ENCODE data around the gene HNRNPR. TPM values are rescaled to one million over a fixed set of nuclear protein-coding genes. Genes with fewer than 3 reads are reported as not detected.

Gene HNRNPR
- total and polyA plus RNA-seq, 2 donors (not counting 3 experiments of a cell fraction or from before 2014, with no cell fraction given), result 111 to 171 TPM

DNA sequence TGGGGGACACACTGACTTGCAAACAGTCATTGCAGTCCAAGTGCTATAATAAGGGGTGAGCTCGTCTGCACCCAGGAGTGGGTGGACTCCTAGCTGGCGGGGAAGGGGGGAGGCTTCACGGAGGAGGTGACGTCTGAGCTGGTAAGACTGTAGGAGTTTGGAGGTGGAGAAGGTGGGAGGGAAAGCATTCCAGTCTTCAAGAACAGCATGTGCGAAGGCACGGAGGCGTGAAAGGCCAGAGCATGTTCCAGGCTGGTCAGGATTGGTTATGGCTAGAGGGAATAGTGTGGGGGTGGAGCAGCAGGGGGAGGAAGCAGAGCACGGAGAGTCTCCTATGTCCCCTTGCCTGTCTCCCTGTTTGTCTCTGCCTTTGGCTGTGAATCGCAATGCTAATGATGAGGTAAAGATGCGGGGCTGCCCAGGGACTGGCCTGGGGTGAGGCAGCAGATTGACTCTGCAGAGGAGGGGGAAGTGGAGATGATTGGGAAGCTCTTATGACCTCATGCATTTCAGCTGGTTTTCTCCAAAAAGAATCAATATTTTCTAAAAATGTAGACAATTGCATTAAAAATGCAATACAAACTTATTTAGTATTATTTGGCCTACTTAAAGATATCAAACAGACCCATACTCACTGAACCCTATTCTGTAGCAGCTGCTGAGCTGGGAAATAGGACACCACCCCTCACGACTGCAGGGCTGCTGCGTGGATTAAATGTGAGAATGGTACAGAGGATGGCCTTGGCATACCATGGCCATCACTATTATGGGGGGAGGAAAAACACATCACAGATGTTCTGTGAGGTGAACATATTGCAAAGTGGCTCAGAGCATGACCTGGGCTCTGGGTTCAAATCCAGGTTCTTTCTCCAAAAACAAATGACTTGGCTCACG lies 28.1 kb upstream of the HNRNPR start:
- Histone ChIP-seq H3K27ac (ENCODE audit: insufficient read depth, low read depth, low read length) (no peak overlapping the region), H3K36me3 (ENCODE audit: control insufficient read depth in 2 of 2, extremely low read depth in 1 of 2, insufficient read depth in 2 of 2, low read length in 2 of 2) (no peaks in the 10 kb centered on the region), H3K4me3 (replicated peaks in 1 of 3; ENCODE audit: insufficient read depth in 1 of 3, low read depth in 1 of 3, low read length in 3 of 3) (no peak overlapping the region), H3K9me3 (replicated peaks; ENCODE audit: control insufficient read depth, insufficient read depth, low read length) (no peaks in the 10 kb centered on the region), H2AFZ (ENCODE audit: low read depth, low read length) (no peak overlapping the region), H3K4me2 (ENCODE audit: insufficient read depth, low read length) (no peak overlapping the region), H3K79me2 (ENCODE audit: control insufficient read depth, insufficient read depth, low read length) (peaks cover 3% of the 10 kb centered on the region), H3K9me1 (replicated peaks; ENCODE audit: control insufficient read depth, extremely low read depth, insufficient read depth, low read length) (no peaks in the 10 kb centered on the region), H3K4me1 (ENCODE audit: control insufficient read depth, extremely low read depth, insufficient read depth, low read length) (peaks cover 32% of the 10 kb centered on the region), H4K20me1 (replicated peaks; ENCODE audit: control insufficient read depth, extremely low read depth, insufficient read depth, low read length) (no peaks in the 10 kb centered on the region), H3K27me3 (ENCODE audit: control insufficient read depth in 2 of 2, insufficient read depth in 2 of 2, low read length in 2 of 2) (no peaks in the 10 kb centered on the region), H3K9ac (replicated peaks; ENCODE audit: extremely low read depth, insufficient read depth, low read length) (no peak overlapping the region)
- ChIA-PET CTCF (interaction anchor here (2.9 kb wide), 1 partner anchor 31 kb away, joined by 30 read pairs; no protein-coding TSS in a partner anchor), POLR2A (interaction anchor here (0.7 kb wide), 1 partner anchor 28 kb away, joined by 3 read pairs; the partner anchor contains the start of gene HNRNPR)
- intact Hi-C loops (cut with micrococcal nuclease) (no loop called here), dilution Hi-C loops (cut with MboI; ENCODE audit: extremely low pct_ligation_motif_present, low sequenced_read_pairs) (no loop called here)
- TF ChIP-seq GATA2 (IDR thresholded peaks at IDR 0.05; ENCODE audit: insufficient read depth, insufficient read length, low read depth, low read length) (no peak), MYC (IDR thresholded peaks at IDR 0.05; ENCODE audit: low read depth, low read length) (no peak), POLR2AphosphoS5 (IDR thresholded peaks at IDR 0.05; ENCODE audit: insufficient read depth, low read depth, low read length) (no peak)
- FAIRE-seq, result no peak
- no TSS peak for BruUV-seq (replicated peaks)
- no peak for DNase-seq (ENCODE audit: low read depth, low spot score)

DNA sequence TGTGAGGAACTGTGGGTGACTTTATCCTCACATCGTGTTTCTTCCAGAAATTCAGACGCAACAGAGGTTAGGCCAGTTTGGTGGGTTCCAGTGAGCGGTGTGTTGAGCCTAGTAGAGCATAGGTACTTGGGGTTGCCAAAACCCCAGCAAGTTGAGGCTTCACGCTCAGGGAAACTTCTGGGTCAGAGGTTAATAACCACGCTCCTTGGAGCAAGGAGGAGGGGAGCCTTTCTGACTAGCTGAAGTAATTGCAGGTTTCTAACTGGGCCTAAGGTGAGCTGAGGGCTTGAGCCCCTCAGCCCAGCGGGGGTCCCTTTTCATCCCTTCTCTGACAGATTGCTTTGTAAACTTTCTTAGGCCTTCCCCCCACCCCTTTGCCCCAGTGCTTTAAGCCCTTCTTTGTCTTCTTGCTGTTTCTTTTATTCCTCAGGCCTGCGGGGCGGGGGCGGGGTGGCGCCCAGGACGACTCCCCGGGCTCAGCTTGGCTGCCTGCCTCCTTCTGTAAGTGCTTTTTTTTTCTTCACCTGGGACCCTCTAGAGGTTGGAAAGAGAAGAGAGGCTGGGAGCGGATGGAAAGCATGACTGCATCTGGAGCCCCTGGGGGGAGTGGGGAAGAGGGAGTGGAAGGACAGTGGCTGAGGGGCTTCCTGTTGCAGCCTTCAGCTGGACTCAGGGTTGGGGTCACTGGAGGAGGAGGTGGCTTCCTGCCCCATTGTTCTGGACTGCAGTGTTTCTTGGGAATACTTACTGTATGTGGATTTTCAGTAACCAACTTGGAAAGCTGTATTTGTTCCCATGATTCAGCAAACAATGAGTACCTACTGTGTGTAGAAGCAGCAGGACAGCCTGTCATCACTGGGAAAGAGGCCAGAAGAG lies 26.9 kb upstream of the HNRNPR start:
- Histone ChIP-seq H3K27ac (ENCODE audit: insufficient read depth, low read depth, low read length) (peak overlapping the region; percentile 82), H3K79me2 (ENCODE audit: control insufficient read depth, insufficient read depth, low read length) (peaks cover 8% of the 10 kb centered on the region), H3K36me3 (ENCODE audit: control insufficient read depth in 2 of 2, extremely low read depth in 1 of 2, insufficient read depth in 2 of 2, low read length in 2 of 2) (peaks cover 2 to 4% of the 10 kb centered on the region in 2 experiments), H2AFZ (ENCODE audit: low read depth, low read length) (peak overlapping the region; percentile 17), H3K9ac (replicated peaks; ENCODE audit: extremely low read depth, insufficient read depth, low read length) (no peak overlapping the region), H4K20me1 (replicated peaks; ENCODE audit: control insufficient read depth, extremely low read depth, insufficient read depth, low read length) (no peaks in the 10 kb centered on the region), H3K9me1 (replicated peaks; ENCODE audit: control insufficient read depth, extremely low read depth, insufficient read depth, low read length) (no peaks in the 10 kb centered on the region), H3K4me2 (ENCODE audit: insufficient read depth, low read length) (peak overlapping the region; percentile 85), H3K4me3 (replicated peaks in 1 of 3; ENCODE audit: insufficient read depth in 1 of 3, low read depth in 1 of 3, low read length in 3 of 3) (no peak overlapping the region), H3K4me1 (ENCODE audit: control insufficient read depth, extremely low read depth, insufficient read depth, low read length) (peaks cover 32% of the 10 kb centered on the region), H3K27me3 (ENCODE audit: control insufficient read depth in 2 of 2, insufficient read depth in 2 of 2, low read length in 2 of 2) (no peaks in the 10 kb centered on the region), H3K9me3 (replicated peaks; ENCODE audit: control insufficient read depth, insufficient read depth, low read length) (no peaks in the 10 kb centered on the region)
- peak; percentile 82 for DNase-seq (ENCODE audit: low read depth, low spot score)
- no TSS peak for BruUV-seq (replicated peaks)
- no peak for TF ChIP-seq POLR2A (IDR thresholded peaks at IDR 0.05; ENCODE audit: low read depth, low read length)
- TF ChIP-seq EZH2 (IDR thresholded peaks at IDR 0.05; ENCODE audit: borderline replicate concordance, low read depth, low read length, severe bottlenecking), result no peak
- TF ChIP-seq, protein P1, sequence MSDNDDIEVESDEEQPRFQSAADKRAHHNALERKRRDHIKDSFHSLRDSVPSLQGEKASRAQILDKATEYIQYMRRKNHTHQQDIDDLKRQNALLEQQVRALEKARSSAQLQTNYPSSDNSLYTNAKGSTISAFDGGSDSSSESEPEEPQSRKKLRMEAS (IDR thresholded peaks at IDR 0.05; ENCODE audit: insufficient read depth, insufficient read length), result no peak
- no peak for TF ChIP-seq GATA2 (IDR thresholded peaks at IDR 0.05; ENCODE audit: insufficient read depth, insufficient read length, low read depth, low read length)
- TF ChIP-seq, protein P2, sequence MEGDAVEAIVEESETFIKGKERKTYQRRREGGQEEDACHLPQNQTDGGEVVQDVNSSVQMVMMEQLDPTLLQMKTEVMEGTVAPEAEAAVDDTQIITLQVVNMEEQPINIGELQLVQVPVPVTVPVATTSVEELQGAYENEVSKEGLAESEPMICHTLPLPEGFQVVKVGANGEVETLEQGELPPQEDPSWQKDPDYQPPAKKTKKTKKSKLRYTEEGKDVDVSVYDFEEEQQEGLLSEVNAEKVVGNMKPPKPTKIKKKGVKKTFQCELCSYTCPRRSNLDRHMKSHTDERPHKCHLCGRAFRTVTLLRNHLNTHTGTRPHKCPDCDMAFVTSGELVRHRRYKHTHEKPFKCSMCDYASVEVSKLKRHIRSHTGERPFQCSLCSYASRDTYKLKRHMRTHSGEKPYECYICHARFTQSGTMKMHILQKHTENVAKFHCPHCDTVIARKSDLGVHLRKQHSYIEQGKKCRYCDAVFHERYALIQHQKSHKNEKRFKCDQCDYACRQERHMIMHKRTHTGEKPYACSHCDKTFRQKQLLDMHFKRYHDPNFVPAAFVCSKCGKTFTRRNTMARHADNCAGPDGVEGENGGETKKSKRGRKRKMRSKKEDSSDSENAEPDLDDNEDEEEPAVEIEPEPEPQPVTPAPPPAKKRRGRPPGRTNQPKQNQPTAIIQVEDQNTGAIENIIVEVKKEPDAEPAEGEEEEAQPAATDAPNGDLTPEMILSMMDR (IDR thresholded peaks at IDR 0.05; ENCODE audit: extremely low read depth in 1 of 2, insufficient read depth in 1 of 2, low read depth in 1 of 2, low read length in 2 of 2), result peak in 1 of 2 donors; percentile 5
- TF ChIP-seq JUN (IDR thresholded peaks at IDR 0.05; ENCODE audit: borderline replicate concordance, insufficient read depth, insufficient read length, low read depth), result no peak
- CTCF ChIA-PET, result interaction anchor here (0.7 to 2.9 kb wide), 4 partner anchors 23 to 126 kb away, joined by 3 to 30 read pairs (median 4); partner anchors contain the start of gene HNRNPR
- dilution Hi-C loops (cut with MboI; ENCODE audit: extremely low pct_ligation_motif_present, low sequenced_read_pairs) (no loop called here), intact Hi-C loops (cut with micrococcal nuclease) (no loop called here)
- peak; percentile 70 for FAIRE-seq
- POLR2A ChIA-PET, result interaction anchor here (0.6 kb wide), 1 partner anchor 20 kb away, joined by 4 read pairs; no protein-coding TSS in a partner anchor

All from endothelial cell of umbilical vein (primary cell).